Liver (tissue), 9 donors: Measurements from ENCODE around the gene TUBGCP4. TPM values are rescaled to one million over a fixed set of nuclear protein-coding genes. Genes with fewer than 3 reads are reported as not detected.
A peak's percentile ranks its signal among the peaks of the same experiment; 100 is the strongest.

Experiments used
- DNase-seq: peaks from one replicate; pipeline ENCODE4 v3.0.0-alpha.2; 2017; ENCODE audit warnings: low spot score
- H3K27ac ChIP-seq, 2 donors: one replicate each; pipeline ENCODE4 v1.7.0; 2013; ENCODE audit warnings: inconsistent platforms in 2 of 2, low read length in 2 of 2, control low read depth in 1 of 2, low read depth in 1 of 2, mild to moderate bottlenecking in 1 of 2
- H3K27me3 ChIP-seq, 4 donors: one replicate each; pipeline versions ENCODE4 v1.6.1 to v1.7.0; 2013; ENCODE audit warnings: low read length in 3 of 4, inconsistent platforms in 1 of 4, mild to moderate bottlenecking in 1 of 4, moderate library complexity in 1 of 4; ENCODE audit not compliant: control insufficient read depth in 4 of 4, insufficient read depth in 4 of 4
- H3K36me3 ChIP-seq, 4 donors: one replicate each; pipeline versions ENCODE4 v1.6.1 to v1.7.0; 2013; ENCODE audit warnings: low read length in 3 of 4, mild to moderate bottlenecking in 3 of 4, low read depth in 1 of 4, moderate library complexity in 1 of 4; ENCODE audit not compliant: control insufficient read depth in 4 of 4, insufficient read depth in 3 of 4
- H3K4me1 ChIP-seq, 4 donors: one replicate each; pipeline versions ENCODE4 v1.6.1 to v1.7.0; 2013; ENCODE audit warnings: low read length in 3 of 4, mild to moderate bottlenecking in 3 of 4, moderate library complexity in 1 of 4; ENCODE audit not compliant: control insufficient read depth in 4 of 4, insufficient read depth in 4 of 4
- H3K4me3 ChIP-seq, 3 donors: one replicate each; pipeline versions ENCODE4 v1.6.1 to v1.7.0; 2013; ENCODE audit warnings: low read length in 3 of 3, control low read depth in 1 of 3, low read depth in 1 of 3, mild to moderate bottlenecking in 1 of 3
- H3K9ac ChIP-seq, 2 donors: one replicate each; pipeline ENCODE4 v1.7.0; 2013; ENCODE audit warnings: low read length in 2 of 2, mild to moderate bottlenecking in 2 of 2, moderate library complexity in 2 of 2, control low read depth in 1 of 2, low read depth in 1 of 2
- H3K9me3 ChIP-seq, 4 donors: one replicate each; pipeline versions ENCODE4 v1.6.1 to v1.7.0; 2013; ENCODE audit warnings: low read length in 3 of 4; ENCODE audit not compliant: control insufficient read depth in 4 of 4
- EGR1 ChIP-seq, 2 donors: IDR thresholded peaks; 2 replicates each; pipeline ENCODE4 v1.6.1; 2016 to 2018; ENCODE audit warnings: antibody characterized with exemption in 2 of 2, low read depth in 2 of 2
- FOXA2 ChIP-seq: IDR thresholded peaks from 2 replicates; pipeline ENCODE4 v1.6.1; 2016; ENCODE audit warnings: antibody characterized with exemption
- GABPA ChIP-seq, 2 donors: IDR thresholded peaks in 1 of 2; conservative IDR thresholded peaks in 1 of 2; 2 replicates each; pipeline ENCODE4 v1.6.1; 2016; ENCODE audit warnings: antibody characterized with exemption in 2 of 2, mild to moderate bottlenecking in 1 of 2, moderate library complexity in 1 of 2
- JUND ChIP-seq, 2 donors: IDR thresholded peaks; 2 replicates each; pipeline ENCODE4 v1.6.1; 2016; ENCODE audit warnings: antibody characterized with exemption in 2 of 2
- RAD21 ChIP-seq, 2 donors: IDR thresholded peaks; 2 replicates each; pipeline ENCODE4 v1.6.1; 2016; ENCODE audit warnings: antibody characterized with exemption in 2 of 2, mild to moderate bottlenecking in 2 of 2
- WGBS: extraction: QIAGEN DNeasy Blood & Tissue Kit; methylation state at CpG from one replicate; pipeline ENCODE4 v1.1.7; 2013; 5-methylcytosine and 5-hydroxymethylcytosine counted together
- polyA plus RNA-seq, 2 donors: library from polyadenylated mRNA; stranded (reverse) in 1 of 2; unstranded in 1 of 2; fragments of 200-250 nt in 1 of 2; fragments of >200 nt in 1 of 2; fragmentation: Nextera tagmentation in 1 of 2; extraction: Ambion mirVana in 1 of 2; gene quantifications; one replicate each; pipeline versions ENCODE4 v1.2.1 to v1.2.3, GENCODE V29; 2013 to 2015
- total RNA-seq, 2 donors: library from RNA; depleted of rRNA; stranded (reverse); fragments of >200 nt; gene quantifications; one replicate each; pipeline ENCODE4 v1.2.3, GENCODE V29; 2014
- TF ChIP-seq, protein P1 (sequence below): IDR thresholded peaks from 2 replicates; pipeline ENCODE4 v1.6.1; 2016; ENCODE audit warnings: antibody characterized with exemption
- TF ChIP-seq, protein P2 (sequence below): fragments of 150-350 bp; IDR thresholded peaks from 2 replicates; pipeline ENCODE4 v1.5.1; 2017; ENCODE audit warnings: improper control_type of control experiment, low read depth, low read length; ENCODE audit not compliant: missing input control
- TF ChIP-seq, protein P3 (sequence below): IDR thresholded peaks from 2 replicates; pipeline ENCODE4 v1.6.1; 2016; ENCODE audit warnings: antibody characterized with exemption, mild to moderate bottlenecking
- donor health status: healthy.
- donor health status: healthy.
- donor health status: healthy.
- donor health status: healthy.
- donor health status: healthy.

Gene TUBGCP4
- total and polyA plus RNA-seq, 4 donors = 4.6 to 20.5 (median 12.4) TPM

DNA sequence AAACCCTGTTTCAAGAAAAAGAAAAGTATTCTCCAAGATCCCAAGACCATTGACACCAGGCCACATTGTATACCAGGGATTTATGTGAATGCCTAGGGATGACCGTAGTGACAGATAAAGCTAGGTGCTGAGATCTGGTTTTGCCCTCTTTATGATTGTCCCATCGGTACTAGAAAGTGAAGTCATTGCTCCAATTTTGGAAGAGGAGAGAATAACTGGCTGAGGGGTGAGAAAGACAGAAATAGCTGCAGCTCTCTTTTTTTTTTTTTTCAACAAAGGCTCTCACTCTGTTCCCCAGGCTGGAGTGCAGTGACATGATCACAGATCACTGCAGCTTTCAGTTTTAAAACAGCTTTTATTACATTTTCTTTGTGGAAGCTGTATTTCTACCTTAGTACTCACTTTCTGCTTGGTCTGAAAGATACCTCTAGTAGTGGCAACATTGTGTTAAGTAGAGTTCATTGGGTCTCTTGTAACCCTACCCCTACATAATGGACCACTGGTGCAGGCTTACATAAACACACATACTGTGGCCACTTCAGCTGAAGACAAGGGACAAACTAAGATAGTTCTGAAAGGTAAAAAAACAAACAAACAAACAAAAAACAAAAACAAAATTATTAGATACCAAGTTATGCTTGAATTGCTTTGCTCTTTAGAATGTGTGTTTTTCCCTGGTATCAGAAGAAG, 18.1 kb upstream of the TUBGCP4 start:
- no peak overlapping the region for H3K27ac ChIP-seq
- H3K9ac ChIP-seq = no peak overlapping the region
- no peak for TF ChIP-seq FOXA2
- TF ChIP-seq, protein P1, sequence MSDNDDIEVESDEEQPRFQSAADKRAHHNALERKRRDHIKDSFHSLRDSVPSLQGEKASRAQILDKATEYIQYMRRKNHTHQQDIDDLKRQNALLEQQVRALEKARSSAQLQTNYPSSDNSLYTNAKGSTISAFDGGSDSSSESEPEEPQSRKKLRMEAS = no peak
- TF ChIP-seq, protein P2, sequence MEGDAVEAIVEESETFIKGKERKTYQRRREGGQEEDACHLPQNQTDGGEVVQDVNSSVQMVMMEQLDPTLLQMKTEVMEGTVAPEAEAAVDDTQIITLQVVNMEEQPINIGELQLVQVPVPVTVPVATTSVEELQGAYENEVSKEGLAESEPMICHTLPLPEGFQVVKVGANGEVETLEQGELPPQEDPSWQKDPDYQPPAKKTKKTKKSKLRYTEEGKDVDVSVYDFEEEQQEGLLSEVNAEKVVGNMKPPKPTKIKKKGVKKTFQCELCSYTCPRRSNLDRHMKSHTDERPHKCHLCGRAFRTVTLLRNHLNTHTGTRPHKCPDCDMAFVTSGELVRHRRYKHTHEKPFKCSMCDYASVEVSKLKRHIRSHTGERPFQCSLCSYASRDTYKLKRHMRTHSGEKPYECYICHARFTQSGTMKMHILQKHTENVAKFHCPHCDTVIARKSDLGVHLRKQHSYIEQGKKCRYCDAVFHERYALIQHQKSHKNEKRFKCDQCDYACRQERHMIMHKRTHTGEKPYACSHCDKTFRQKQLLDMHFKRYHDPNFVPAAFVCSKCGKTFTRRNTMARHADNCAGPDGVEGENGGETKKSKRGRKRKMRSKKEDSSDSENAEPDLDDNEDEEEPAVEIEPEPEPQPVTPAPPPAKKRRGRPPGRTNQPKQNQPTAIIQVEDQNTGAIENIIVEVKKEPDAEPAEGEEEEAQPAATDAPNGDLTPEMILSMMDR = no peak
- H3K9me3 ChIP-seq = no peaks in the 10 kb centered on the region
- DNase-seq = no peak
- H3K4me1 ChIP-seq = no peaks in the 10 kb centered on the region
- H3K27me3 ChIP-seq = no peaks in the 10 kb centered on the region
- 91% methylated on average over 2 of the region's 2 CpGs for WGBS
- peaks cover 7 to 35% (median 23%) of the 10 kb centered on the region in 4 donors for H3K36me3 ChIP-seq
- H3K4me3 ChIP-seq = no peak overlapping the region

DNA sequence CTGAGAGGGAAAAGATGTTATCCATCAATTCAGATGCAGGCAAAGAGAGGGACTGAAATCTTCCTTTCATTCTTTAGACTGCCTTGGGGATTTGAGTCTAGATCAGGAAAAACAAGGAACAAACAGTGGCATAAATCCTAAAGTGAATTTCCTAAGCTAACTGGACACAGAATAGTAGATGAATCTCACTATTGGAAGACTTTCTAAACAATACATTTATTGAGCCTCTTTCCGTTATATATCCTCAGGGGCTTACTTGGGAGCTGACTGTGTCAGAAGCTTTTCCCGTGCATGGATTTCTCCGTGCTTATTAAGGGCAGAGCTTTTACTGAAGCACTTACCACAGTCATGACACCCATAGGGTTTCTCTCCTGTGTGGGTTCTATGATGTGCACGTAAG, 10.1 kb upstream of the TUBGCP4 start:
- Histone ChIP-seq H3K4me1 (no peaks in the 10 kb centered on the region), H3K27me3 (no peaks in the 10 kb centered on the region), H3K9ac (no peak overlapping the region), H3K4me3 (peak overlapping the region in 2 of 3 donors; percentile 62 to 71), H3K36me3 (peaks cover 21 to 74% (median 66%) of the 10 kb centered on the region in 4 donors), H3K27ac (no peak overlapping the region), H3K9me3 (peaks cover 15 to 47% (median 33%) of the 10 kb centered on the region in 4 donors)
- TF ChIP-seq, protein P3, sequence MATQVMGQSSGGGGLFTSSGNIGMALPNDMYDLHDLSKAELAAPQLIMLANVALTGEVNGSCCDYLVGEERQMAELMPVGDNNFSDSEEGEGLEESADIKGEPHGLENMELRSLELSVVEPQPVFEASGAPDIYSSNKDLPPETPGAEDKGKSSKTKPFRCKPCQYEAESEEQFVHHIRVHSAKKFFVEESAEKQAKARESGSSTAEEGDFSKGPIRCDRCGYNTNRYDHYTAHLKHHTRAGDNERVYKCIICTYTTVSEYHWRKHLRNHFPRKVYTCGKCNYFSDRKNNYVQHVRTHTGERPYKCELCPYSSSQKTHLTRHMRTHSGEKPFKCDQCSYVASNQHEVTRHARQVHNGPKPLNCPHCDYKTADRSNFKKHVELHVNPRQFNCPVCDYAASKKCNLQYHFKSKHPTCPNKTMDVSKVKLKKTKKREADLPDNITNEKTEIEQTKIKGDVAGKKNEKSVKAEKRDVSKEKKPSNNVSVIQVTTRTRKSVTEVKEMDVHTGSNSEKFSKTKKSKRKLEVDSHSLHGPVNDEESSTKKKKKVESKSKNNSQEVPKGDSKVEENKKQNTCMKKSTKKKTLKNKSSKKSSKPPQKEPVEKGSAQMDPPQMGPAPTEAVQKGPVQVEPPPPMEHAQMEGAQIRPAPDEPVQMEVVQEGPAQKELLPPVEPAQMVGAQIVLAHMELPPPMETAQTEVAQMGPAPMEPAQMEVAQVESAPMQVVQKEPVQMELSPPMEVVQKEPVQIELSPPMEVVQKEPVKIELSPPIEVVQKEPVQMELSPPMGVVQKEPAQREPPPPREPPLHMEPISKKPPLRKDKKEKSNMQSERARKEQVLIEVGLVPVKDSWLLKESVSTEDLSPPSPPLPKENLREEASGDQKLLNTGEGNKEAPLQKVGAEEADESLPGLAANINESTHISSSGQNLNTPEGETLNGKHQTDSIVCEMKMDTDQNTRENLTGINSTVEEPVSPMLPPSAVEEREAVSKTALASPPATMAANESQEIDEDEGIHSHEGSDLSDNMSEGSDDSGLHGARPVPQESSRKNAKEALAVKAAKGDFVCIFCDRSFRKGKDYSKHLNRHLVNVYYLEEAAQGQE = no peak
- TF ChIP-seq JUND (IDR thresholded peaks at IDR 0.05) (no peak), GABPA (IDR thresholded peaks at IDR 0.05 in 1 of 2, conservative IDR thresholded peaks at IDR 0.05 in 1 of 2) (no peak), EGR1 (IDR thresholded peaks at IDR 0.05; ENCODE audit: low read depth in 2 of 2) (no peak), RAD21 (IDR thresholded peaks at IDR 0.05) (no peak)
- TF ChIP-seq, protein P2 = no peak
- WGBS = 97% methylated on average over 4 of the region's 4 CpGs
- no peak for DNase-seq
